H9 (cell line): ENCODE measurements around the gene TP53TG5. TPM values are rescaled to one million over a fixed set of nuclear protein-coding genes. Genes with fewer than 3 reads are reported as not detected.

Experiments used
- DNase-seq: peaks from one replicate; pipeline ENCODE4 v3.0.0-alpha.2; 2017
- H2AFZ ChIP-seq: one replicate; pipeline ENCODE4 v1.6.1; 2013; ENCODE audit warnings: mild to moderate bottlenecking, low read length, control low read depth, moderate library complexity
- H2AK5ac ChIP-seq: 2 replicates; pipeline ENCODE4 v1.6.1; 2013; ENCODE audit warnings: low read length, control low read depth, mixed read lengths; ENCODE audit not compliant: insufficient read length
- H2BK120ac ChIP-seq: one replicate; pipeline ENCODE4 v1.6.1; 2013; ENCODE audit warnings: low read depth, mild to moderate bottlenecking, low read length, control low read depth, inconsistent platforms; ENCODE audit not compliant: poor library complexity, severe bottlenecking
- H2BK12ac ChIP-seq: 2 replicates; pipeline ENCODE4 v1.6.1; 2013; ENCODE audit warnings: low read length, control low read depth, mixed read lengths, low read depth; ENCODE audit not compliant: insufficient read length
- H2BK15ac ChIP-seq: 2 replicates; pipeline ENCODE4 v1.6.1; 2013; ENCODE audit warnings: low read depth, low read length, control low read depth
- H2BK20ac ChIP-seq: one replicate; pipeline ENCODE4 v1.6.1; 2013; ENCODE audit warnings: low read depth, mild to moderate bottlenecking, low read length, control low read depth, inconsistent platforms; ENCODE audit not compliant: poor library complexity, severe bottlenecking
- H2BK5ac ChIP-seq: 2 replicates; pipeline ENCODE4 v1.6.1; 2013; ENCODE audit warnings: low read length, control low read depth, mixed read lengths; ENCODE audit not compliant: insufficient read length
- H3K14ac ChIP-seq: 2 replicates; pipeline ENCODE4 v1.6.1; 2013; ENCODE audit warnings: low read length, control low read depth; ENCODE audit not compliant: insufficient read depth
- H3K18ac ChIP-seq: 2 replicates; pipeline ENCODE4 v1.6.1; 2013; ENCODE audit warnings: low read depth, mild to moderate bottlenecking, mixed read lengths, low read length, control low read depth; ENCODE audit not compliant: insufficient read length
- H3K23ac ChIP-seq: 2 replicates; pipeline ENCODE4 v1.6.1; 2013; ENCODE audit warnings: low read length, control low read depth, mixed read lengths, low read depth; ENCODE audit not compliant: insufficient read length
- H3K23me2 ChIP-seq: 2 replicates; pipeline ENCODE4 v1.6.1; 2013; ENCODE audit warnings: low read depth, mild to moderate bottlenecking, mixed read lengths, low read length, control low read depth; ENCODE audit not compliant: insufficient read length, poor library complexity, severe bottlenecking
- H3K27ac ChIP-seq: 2 replicates; pipeline ENCODE4 v1.5.1; 2013; ENCODE audit warnings: low read length, control low read depth, mixed read lengths, low read depth; ENCODE audit not compliant: insufficient read length
- H3K27me3 ChIP-seq: 2 replicates; pipeline ENCODE4 v1.6.1; 2013; ENCODE audit warnings: low read length, control low read depth, inconsistent platforms; ENCODE audit not compliant: insufficient read depth
- H3K4ac ChIP-seq: 2 replicates; pipeline ENCODE4 v1.6.1; 2013; ENCODE audit warnings: low read depth, mild to moderate bottlenecking, control low read depth, inconsistent platforms, low read length, moderate library complexity
- H3K4me1 ChIP-seq: 2 replicates; pipeline ENCODE4 v1.6.1; 2013; ENCODE audit warnings: low read length, control low read depth, inconsistent platforms; ENCODE audit not compliant: insufficient read depth
- H3K4me2 ChIP-seq: 2 replicates; pipeline ENCODE4 v1.6.1; 2013; ENCODE audit warnings: low read length, control low read depth, mixed read lengths; ENCODE audit not compliant: insufficient read length, insufficient read depth
- H3K56ac ChIP-seq: 2 replicates; pipeline ENCODE4 v1.6.1; 2013; ENCODE audit warnings: low read depth, mild to moderate bottlenecking, mixed read lengths, low read length, control low read depth; ENCODE audit not compliant: insufficient read length
- H3K79me1 ChIP-seq: 2 replicates; pipeline ENCODE4 v1.6.1; 2013; ENCODE audit warnings: low read depth, mild to moderate bottlenecking, moderate library complexity, low read length, control low read depth, inconsistent platforms; ENCODE audit not compliant: insufficient read depth, poor library complexity, severe bottlenecking
- H3K79me2 ChIP-seq: 2 replicates; pipeline ENCODE4 v1.6.1; 2013; ENCODE audit warnings: low read length, control low read depth, inconsistent platforms; ENCODE audit not compliant: insufficient read depth
- H3K9ac ChIP-seq: 2 replicates; pipeline ENCODE4 v1.6.1; 2013; ENCODE audit warnings: low read length, control low read depth, mixed read lengths; ENCODE audit not compliant: insufficient read length; ENCODE audit errors: extremely low read depth
- H3K9me3 ChIP-seq: one replicate; pipeline ENCODE4 v1.6.1; 2013; ENCODE audit warnings: low read depth, low read length, inconsistent platforms; ENCODE audit not compliant: control insufficient read depth
- H3T11ph ChIP-seq: one replicate; pipeline ENCODE4 v1.6.1; 2013; ENCODE audit warnings: mild to moderate bottlenecking, low read length, control low read depth, inconsistent platforms
- H4K20me1 ChIP-seq: one replicate; pipeline ENCODE4 v1.6.1; 2013; ENCODE audit not compliant: control insufficient read depth, insufficient read length, insufficient read depth
- H4K5ac ChIP-seq: 2 replicates; pipeline ENCODE4 v1.6.1; 2013; ENCODE audit warnings: low read depth, mild to moderate bottlenecking, mixed read lengths, low read length, control low read depth; ENCODE audit not compliant: insufficient read length
- H4K8ac ChIP-seq: replicated peaks from 2 replicates; pipeline ENCODE4 v1.6.1; 2013; ENCODE audit warnings: low read length, control low read depth, mixed read lengths, low read depth; ENCODE audit not compliant: insufficient read length
- H4K91ac ChIP-seq: 2 replicates; pipeline ENCODE4 v1.6.1; 2013; ENCODE audit warnings: low read depth, mild to moderate bottlenecking, moderate library complexity, mixed read lengths, low read length, control low read depth; ENCODE audit not compliant: insufficient read length
- H3K27ac Mint-ChIP-seq, 3 experiments: 2 replicates in 2 of 3; 3 replicates in 1 of 3; pipeline ENCODE4 v1.8.0; 2020 to 2021; ENCODE audit warnings: mixed read lengths in 3 of 3, mild to moderate bottlenecking in 1 of 3, moderate library complexity in 1 of 3
- H3K27me3 Mint-ChIP-seq: 2 replicates; pipeline ENCODE4 v1.8.0; 2021; ENCODE audit warnings: low read depth, mild to moderate bottlenecking, moderate library complexity, mixed read lengths
- H3K36me3 Mint-ChIP-seq, 3 experiments: 2 replicates in 2 of 3; 3 replicates in 1 of 3; pipeline ENCODE4 v1.8.0; 2020 to 2021; ENCODE audit warnings: low read depth in 3 of 3, mixed read lengths in 3 of 3; ENCODE audit not compliant: insufficient read depth in 1 of 3
- H3K4me1 Mint-ChIP-seq, 2 experiments: 2 replicates each; pipeline ENCODE4 v1.8.0; 2020; ENCODE audit warnings: mixed read lengths in 2 of 2
- H3K4me3 Mint-ChIP-seq, 2 experiments: 2 replicates in 1 of 2; 3 replicates in 1 of 2; pipeline ENCODE4 v1.8.0; 2020 to 2021; ENCODE audit warnings: mild to moderate bottlenecking in 2 of 2, mixed read lengths in 2 of 2, moderate library complexity in 1 of 2
- H3K9me3 Mint-ChIP-seq, 2 experiments: 2 replicates in 1 of 2; 3 replicates in 1 of 2; pipeline ENCODE4 v1.8.0; 2020; ENCODE audit warnings: mild to moderate bottlenecking in 2 of 2, mixed read lengths in 2 of 2, moderate library complexity in 1 of 2
- WGBS: extraction: QIAGEN DNeasy Blood & Tissue Kit; methylation state at CpG from one replicate; pipeline ENCODE4 v1.1.7; 2013; ENCODE audit warnings: missing lambda C conversion rate, low lambda C conversion rate, mixed read lengths; ENCODE audit not compliant: insufficient read length; ENCODE audit errors: extremely low coverage; 5-methylcytosine and 5-hydroxymethylcytosine counted together
- total RNA-seq: library from RNA; stranded (reverse); gene quantifications from 2 replicates; pipeline ENCODE4 v1.2.1, GENCODE V29; 2021
- TF ChIP-seq, protein P1 (sequence below): fragments of 200-600 bp; sonication (generic); conservative IDR thresholded peaks from 3 replicates; pipeline ENCODE4 v1.8.0; 2021; ENCODE audit warnings: antibody characterized with exemption, mild to moderate bottlenecking

TP53TG5 gene
- total RNA-seq, 1 experiment from 2014 or later: not detected

DNA sequence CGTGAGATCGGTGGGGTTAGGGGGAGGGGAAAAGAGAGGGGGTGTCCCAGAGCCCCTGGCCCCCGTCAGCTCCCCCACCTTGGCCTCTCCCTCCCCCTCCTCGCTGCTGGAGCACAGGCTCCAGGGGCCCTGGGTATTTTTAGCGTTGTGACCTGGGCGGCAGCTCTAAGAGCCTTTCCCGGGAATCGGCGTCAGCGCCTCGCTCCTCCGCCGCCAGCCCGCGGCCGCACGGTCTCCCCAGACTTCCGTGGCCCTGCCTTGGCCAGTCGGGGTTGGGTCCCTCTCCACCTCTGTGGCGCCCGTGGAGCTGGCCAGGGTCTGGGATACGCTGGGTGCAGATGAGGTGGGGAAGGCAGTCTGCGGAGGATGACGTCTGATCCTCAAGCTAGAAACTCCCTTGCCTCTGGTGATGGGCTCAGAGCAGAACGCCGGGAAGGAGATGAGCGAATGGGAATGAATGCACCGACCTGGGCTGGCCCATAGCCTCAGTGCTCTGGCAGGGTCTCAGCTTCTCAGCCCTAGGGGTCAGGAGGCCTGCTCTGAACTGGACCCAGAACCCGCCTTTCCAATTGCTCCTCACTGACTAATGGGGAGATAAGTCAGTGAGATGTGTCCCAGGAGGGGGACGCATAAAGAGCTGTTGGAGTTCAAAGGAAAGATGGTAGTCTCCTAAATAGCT is 29.1 kb upstream of the TP53TG5 start:
- Mint-ChIP-seq H3K4me3 (peak overlapping the region; percentile 88 to 92), H3K4me1 (peaks cover 12 to 15% of the 10 kb centered on the region in 2 experiments), H3K9me3 (0 out of 5 replicates have a peak, but pooled peaks cover 0 to 2% of the 10 kb centered on the region in 2 experiments), H3K27ac (peak overlapping the region in 1 of 3 experiments; percentile 40; a peak in 1 of 7 replicates), H3K36me3 (peaks cover 9 to 22% (median 16%) of the 10 kb centered on the region in 3 experiments; a peak in 6 of 7 replicates), H3K27me3 (peaks cover 36% of the 10 kb centered on the region)
- no peak overlapping the region for H4K8ac ChIP-seq
- no peak overlapping the region for H2BK20ac ChIP-seq
- H3K56ac ChIP-seq: no peak overlapping the region
- H3K79me1 ChIP-seq: no peaks in the 10 kb centered on the region
- H4K91ac ChIP-seq: no peak overlapping the region
- TF ChIP-seq, protein P1, sequence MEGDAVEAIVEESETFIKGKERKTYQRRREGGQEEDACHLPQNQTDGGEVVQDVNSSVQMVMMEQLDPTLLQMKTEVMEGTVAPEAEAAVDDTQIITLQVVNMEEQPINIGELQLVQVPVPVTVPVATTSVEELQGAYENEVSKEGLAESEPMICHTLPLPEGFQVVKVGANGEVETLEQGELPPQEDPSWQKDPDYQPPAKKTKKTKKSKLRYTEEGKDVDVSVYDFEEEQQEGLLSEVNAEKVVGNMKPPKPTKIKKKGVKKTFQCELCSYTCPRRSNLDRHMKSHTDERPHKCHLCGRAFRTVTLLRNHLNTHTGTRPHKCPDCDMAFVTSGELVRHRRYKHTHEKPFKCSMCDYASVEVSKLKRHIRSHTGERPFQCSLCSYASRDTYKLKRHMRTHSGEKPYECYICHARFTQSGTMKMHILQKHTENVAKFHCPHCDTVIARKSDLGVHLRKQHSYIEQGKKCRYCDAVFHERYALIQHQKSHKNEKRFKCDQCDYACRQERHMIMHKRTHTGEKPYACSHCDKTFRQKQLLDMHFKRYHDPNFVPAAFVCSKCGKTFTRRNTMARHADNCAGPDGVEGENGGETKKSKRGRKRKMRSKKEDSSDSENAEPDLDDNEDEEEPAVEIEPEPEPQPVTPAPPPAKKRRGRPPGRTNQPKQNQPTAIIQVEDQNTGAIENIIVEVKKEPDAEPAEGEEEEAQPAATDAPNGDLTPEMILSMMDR: no peak
- no peak overlapping the region for H2AK5ac ChIP-seq
- no peak overlapping the region for H3K4ac ChIP-seq
- H2BK15ac ChIP-seq: no peak overlapping the region
- peaks cover 3% of the 10 kb centered on the region; the same call in 1 of the 2 replicates for H3K4me1 ChIP-seq
- peak overlapping the region; percentile 96 for H3K14ac ChIP-seq
- H2BK12ac ChIP-seq: no peak overlapping the region
- no peak overlapping the region for H2AFZ ChIP-seq
- peak; percentile 52 for DNase-seq
- WGBS: no CpG with 5 or more reads among the region's 30 CpGs
- H3K27ac ChIP-seq: no peak overlapping the region
- peaks cover 21% of the 10 kb centered on the region for H3K23me2 ChIP-seq
- H2BK5ac ChIP-seq: no peak overlapping the region
- H4K20me1 ChIP-seq: no peaks in the 10 kb centered on the region
- H3K23ac ChIP-seq: no peak overlapping the region
- H3K4me2 ChIP-seq: peak overlapping the region; percentile 97
- no peaks in the 10 kb centered on the region for H3K79me2 ChIP-seq
- no peaks in the 10 kb centered on the region for H3K9me3 ChIP-seq
- H3K18ac ChIP-seq: peak overlapping the region; percentile 95
- H4K5ac ChIP-seq: no peak overlapping the region
- no peak overlapping the region for H3T11ph ChIP-seq
- peaks cover 4% of the 10 kb centered on the region; the same call in 1 of the 2 replicates for H3K27me3 ChIP-seq
- peak overlapping the region; percentile 90 for H3K9ac ChIP-seq
- H2BK120ac ChIP-seq: no peak overlapping the region
